GM12872 (cell line): ENCODE data around the gene LPAR2.

Source experiments
- CTCF ChIP-seq: IDR thresholded peaks from 3 replicates; pipeline ENCODE4 v1.5.1; 2011; ENCODE audit warnings: low read depth, mild to moderate bottlenecking, low read length, moderate library complexity; ENCODE audit not compliant: insufficient read depth

LPAR2 gene

DNA sequence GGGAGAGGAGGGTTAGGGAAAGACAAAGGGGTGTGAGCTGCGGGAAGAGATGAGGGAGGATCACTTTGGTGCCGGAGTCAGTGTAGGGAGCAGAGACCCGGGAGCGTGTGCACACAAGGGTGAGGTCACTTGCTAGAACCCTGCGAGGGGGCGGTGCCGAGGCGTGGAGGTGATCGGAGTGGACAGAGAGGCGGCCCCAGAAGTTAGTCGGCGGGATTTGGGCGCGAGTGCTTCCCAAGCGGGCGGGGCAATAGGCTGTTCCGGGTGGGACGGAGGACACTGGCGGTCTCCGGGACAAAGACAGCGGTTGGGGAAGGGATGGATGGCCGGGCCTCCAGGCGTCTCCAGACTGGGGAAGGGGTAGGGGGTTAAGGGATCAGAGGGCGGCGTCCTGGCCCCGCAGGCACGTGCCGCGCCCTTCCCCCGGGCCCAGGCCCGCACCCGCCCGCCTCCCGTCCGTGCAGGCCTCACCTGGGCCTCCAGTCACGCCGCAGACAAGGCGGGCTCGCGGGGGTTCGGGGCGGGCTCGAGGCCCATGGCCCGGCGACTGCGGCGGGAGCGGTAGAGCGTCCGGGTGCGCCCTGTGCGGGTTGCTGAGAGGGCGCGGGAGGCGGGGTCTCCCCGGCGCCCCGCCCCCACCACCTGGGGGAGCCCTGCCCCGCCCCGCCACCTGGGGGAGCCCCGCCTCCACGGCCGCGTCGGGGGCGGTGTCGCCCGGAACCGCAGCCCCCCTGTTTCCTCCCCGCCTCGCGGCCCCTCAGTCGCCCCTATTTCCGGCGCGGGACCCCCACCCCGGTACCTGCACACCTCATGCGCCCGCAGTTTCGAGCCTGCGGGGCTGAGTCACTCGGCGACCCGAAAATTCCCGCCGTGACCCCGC is at the start of gene LPAR2:
TSS of gene LPAR2 (minus strand) at position 600 of the 880 bp plus-strand sequence. CDS start 945 bp downstream, outside the sequence.
- no peak for TF ChIP-seq CTCF

GRCh38 chr19:19677579-19677978 is 49.6 kb upstream of the LPAR2 start:
- TF ChIP-seq CTCF: no peak

GRCh38 chr19:19674315-19674714 is 46.3 kb upstream of the LPAR2 start:
- TF ChIP-seq CTCF: no peak

GRCh38 chr19:19672816-19673215 is 44.8 kb upstream of the LPAR2 start:
- no peak for TF ChIP-seq CTCF

- no peak for TF ChIP-seq CTCF
Observed at GRCh38 chr19:19670070-19670551, 42.1 kb upstream of the LPAR2 start.

GRCh38 chr19:19668230-19669012 is 40.4 kb upstream of the LPAR2 start, which contains the start of gene ZNF101:
TSS of gene ZNF101 (plus strand) at chr19:19668839. CDS start at chr19:19668964, 125 bp downstream.
- TF ChIP-seq CTCF: no peak
